ENCODE results near the gene ADGRF1. TPM values are rescaled to one million over a fixed set of nuclear protein-coding genes. Genes with fewer than 3 reads are reported as not detected.

Gene ADGRF1
- total RNA-seq, 2 experiments from 2014 or later, result not detected

GRCh38 chr6:46997646-46998045, 44.5 kb downstream of the ADGRF1 start:
- Histone ChIP-seq H3K9me3 (ENCODE audit: control insufficient read depth in 1 of 2, insufficient read depth in 1 of 2, low read length in 2 of 2) (peaks cover 0 to 3% of the 10 kb centered on the region in 2 experiments), H3K36me3 (ENCODE audit: insufficient read depth, low read length) (no peaks in the 10 kb centered on the region), H3K27ac (ENCODE audit: low read depth in 1 of 2, low read length in 2 of 2) (no peak overlapping the region), H3K4me3 (ENCODE audit: low read length) (no peak overlapping the region), H3K27me3 (ENCODE audit: control insufficient read depth in 1 of 2, insufficient read depth in 2 of 2, low read length in 2 of 2) (no peaks in the 10 kb centered on the region), H3K4me1 (ENCODE audit: insufficient read depth, low read length) (no peaks in the 10 kb centered on the region)
- no peaks in the 10 kb centered on the region for H3K4me1 Mint-ChIP-seq (ENCODE audit: low read depth)
- POLR2A ChIA-PET, result no interaction called here
- no peak overlapping the region for H3K27ac Mint-ChIP-seq
- no peaks in the 10 kb centered on the region for H3K9me3 Mint-ChIP-seq
- peaks cover 9% of the 10 kb centered on the region for H3K27me3 Mint-ChIP-seq
- intact Hi-C loops (cut with DNase I, micrococcal nuclease), result no loop called here
- ATAC-seq (ENCODE audit: poor library complexity) (no peak), DNase-seq (no peak)
- no peak overlapping the region for H3K4me3 Mint-ChIP-seq
- no peak for TF ChIP-seq CTCF (IDR thresholded peaks at IDR 0.05)
- CTCF ChIA-PET, result no interaction called here
- no peaks in the 10 kb centered on the region for H3K36me3 Mint-ChIP-seq (ENCODE audit: low read depth)

GRCh38 chr6:46996860-46997641, 45.1 kb downstream of the ADGRF1 start:
- POLR2A ChIA-PET, result no interaction called here
- Mint-ChIP-seq H3K4me1 (ENCODE audit: low read depth) (no peaks in the 10 kb centered on the region), H3K27me3 (peaks cover 13% of the 10 kb centered on the region), H3K27ac (no peak overlapping the region), H3K9me3 (no peaks in the 10 kb centered on the region), H3K36me3 (ENCODE audit: low read depth) (no peaks in the 10 kb centered on the region), H3K4me3 (no peak overlapping the region)
- Histone ChIP-seq H3K9me3 (ENCODE audit: control insufficient read depth in 1 of 2, insufficient read depth in 1 of 2, low read length in 2 of 2) (peaks cover 0 to 3% of the 10 kb centered on the region in 2 experiments), H3K27ac (ENCODE audit: low read depth in 1 of 2, low read length in 2 of 2) (no peak overlapping the region), H3K4me3 (ENCODE audit: low read length) (no peak overlapping the region), H3K4me1 (ENCODE audit: insufficient read depth, low read length) (no peaks in the 10 kb centered on the region), H3K36me3 (ENCODE audit: insufficient read depth, low read length) (no peaks in the 10 kb centered on the region), H3K27me3 (ENCODE audit: control insufficient read depth in 1 of 2, insufficient read depth in 2 of 2, low read length in 2 of 2) (no peaks in the 10 kb centered on the region)
- CTCF ChIA-PET, result no interaction called here
- ATAC-seq (ENCODE audit: poor library complexity) (no peak), DNase-seq (no peak)
- TF ChIP-seq CTCF (IDR thresholded peaks at IDR 0.05), result no peak
- intact Hi-C loops (cut with DNase I, micrococcal nuclease), result no loop called here

GRCh38 chr6:46994933-46995332, 47.2 kb downstream of the ADGRF1 start:
- H3K27ac ChIP-seq (ENCODE audit: low read depth in 1 of 2, low read length in 2 of 2), result no peak overlapping the region
- H3K27ac Mint-ChIP-seq, result no peak overlapping the region
- ChIA-PET POLR2A (no interaction called here), CTCF (no interaction called here)
- H3K27me3 ChIP-seq (ENCODE audit: control insufficient read depth in 1 of 2, insufficient read depth in 2 of 2, low read length in 2 of 2), result no peaks in the 10 kb centered on the region
- H3K4me3 Mint-ChIP-seq, result no peak overlapping the region
- H3K36me3 ChIP-seq (ENCODE audit: insufficient read depth, low read length), result no peaks in the 10 kb centered on the region
- no peaks in the 10 kb centered on the region for H3K9me3 Mint-ChIP-seq
- intact Hi-C loops (cut with DNase I, micrococcal nuclease), result no loop called here
- H3K4me1 ChIP-seq (ENCODE audit: insufficient read depth, low read length), result no peaks in the 10 kb centered on the region
- H3K9me3 ChIP-seq (ENCODE audit: control insufficient read depth in 1 of 2, insufficient read depth in 1 of 2, low read length in 2 of 2), result no peaks in the 10 kb centered on the region
- no peaks in the 10 kb centered on the region for H3K36me3 Mint-ChIP-seq (ENCODE audit: low read depth)
- ATAC-seq (ENCODE audit: poor library complexity) (no peak), DNase-seq (no peak)
- peaks cover 7% of the 10 kb centered on the region for H3K27me3 Mint-ChIP-seq
- H3K4me3 ChIP-seq (ENCODE audit: low read length), result no peak overlapping the region
- no peak for TF ChIP-seq CTCF (IDR thresholded peaks at IDR 0.05)
- H3K4me1 Mint-ChIP-seq (ENCODE audit: low read depth), result no peaks in the 10 kb centered on the region

All from CD4-positive, alpha-beta T cell (primary cell).